GM19193 (cell line): ENCODE measurements around the gene SURF6.

Source experiments
- POLR2A ChIP-seq: IDR thresholded peaks from 4 replicates; pipeline ENCODE4 v1.6.1; 2011; ENCODE audit not compliant: insufficient read depth, insufficient read length; ENCODE audit errors: extremely low read depth

SURF6 gene

GRCh38 chr9:133345596-133345995 is 9.6 kb upstream of the SURF6 start:
- TF ChIP-seq POLR2A, result no peak

GRCh38 chr9:133344979-133345378 is 9.0 kb upstream of the SURF6 start:
- TF ChIP-seq POLR2A, result no peak

- TF ChIP-seq POLR2A, result no peak
Measured at GRCh38 chr9:133344071-133344470, 8.1 kb upstream of the SURF6 start.

- TF ChIP-seq POLR2A, result no peak
Measured at GRCh38 chr9:133342570-133342969, 6.6 kb upstream of the SURF6 start.

- no peak for TF ChIP-seq POLR2A
Measured at GRCh38 chr9:133342069-133342406, 6.0 kb upstream of the SURF6 start.

GRCh38 chr9:133341369-133342068 is 5.5 kb upstream of the SURF6 start:
- TF ChIP-seq POLR2A, result no peak

- TF ChIP-seq POLR2A, result no peak
Measured at GRCh38 chr9:133340916-133341315, 4.9 kb upstream of the SURF6 start.

- TF ChIP-seq POLR2A, result no peak
Measured at GRCh38 chr9:133340256-133340655, 4.3 kb upstream of the SURF6 start.

GRCh38 chr9:133339641-133340040 is 3.7 kb upstream of the SURF6 start:
- no peak for TF ChIP-seq POLR2A

- no peak for TF ChIP-seq POLR2A
Measured at GRCh38 chr9:133334161-133334560, 1.8 kb downstream of the SURF6 start.

GRCh38 chr9:133333566-133333965 is 2.4 kb downstream of the SURF6 start:
- no peak for TF ChIP-seq POLR2A

- TF ChIP-seq POLR2A, result no peak
Measured at GRCh38 chr9:133333011-133333410, 3.0 kb downstream of the SURF6 start.

GRCh38 chr9:133332381-133332730 is 3.6 kb downstream of the SURF6 start:
- no peak for TF ChIP-seq POLR2A

GRCh38 chr9:133331641-133332380 is 4.2 kb downstream of the SURF6 start:
- no peak for TF ChIP-seq POLR2A

GRCh38 chr9:133331221-133331620 is 4.8 kb downstream of the SURF6 start:
- no peak for TF ChIP-seq POLR2A

GRCh38 chr9:133327834-133328484 is 8.0 kb downstream of the SURF6 start:
- TF ChIP-seq POLR2A, result no peak
